NCI-H1436 (cell line): Measurements from ENCODE around the gene AKAIN1.

ENCODE experiments used
- DNase-seq: peaks from one replicate; lab custom pipeline; 2025; lab: John Stamatoyannopoulos, UW

Gene AKAIN1

GRCh38 chr18:5159080-5159479, 38.0 kb downstream of the AKAIN1 start:
- DNase-seq, result no peak

DNA sequence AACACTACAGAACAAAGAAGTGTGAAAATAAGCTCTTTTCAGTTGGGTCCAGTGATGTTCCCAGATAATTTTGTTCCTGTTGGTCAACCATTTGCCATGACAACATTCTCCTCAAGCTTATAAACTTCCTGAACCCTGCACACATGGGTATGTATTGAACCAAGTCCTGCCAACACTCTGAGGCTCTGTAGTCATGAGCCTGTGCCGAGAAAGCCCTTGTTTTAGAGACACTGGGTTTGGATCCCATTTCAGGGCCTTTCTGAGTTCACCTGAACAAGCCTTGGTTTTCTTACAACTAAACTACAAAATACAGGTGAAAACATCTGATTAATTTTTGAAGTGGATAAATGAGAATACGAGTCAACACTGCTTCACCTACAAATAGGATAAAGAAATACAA, 38.5 kb downstream of the AKAIN1 start:
- DNase-seq, result no peak

GRCh38 chr18:5158172-5158571, 38.9 kb downstream of the AKAIN1 start:
- DNase-seq, result no peak

DNA sequence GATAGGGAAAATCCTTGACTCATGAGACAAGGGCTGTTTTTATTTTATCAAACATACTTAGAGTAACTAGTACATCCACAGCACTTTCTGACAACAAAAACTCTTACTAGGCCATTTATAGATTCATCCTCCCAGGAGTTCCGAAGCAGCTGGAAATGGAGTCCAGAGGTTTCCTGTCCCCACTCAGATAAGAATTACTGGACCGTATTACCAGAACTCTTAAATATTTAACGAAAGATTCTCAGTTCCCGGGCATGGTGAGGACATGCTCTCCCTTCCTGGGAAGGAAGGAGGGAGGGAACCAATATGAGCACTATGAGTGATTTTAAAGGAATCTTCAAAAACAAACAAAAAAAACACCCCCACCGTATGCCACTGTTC, 41.2 kb downstream of the AKAIN1 start:
- no peak for DNase-seq

DNA sequence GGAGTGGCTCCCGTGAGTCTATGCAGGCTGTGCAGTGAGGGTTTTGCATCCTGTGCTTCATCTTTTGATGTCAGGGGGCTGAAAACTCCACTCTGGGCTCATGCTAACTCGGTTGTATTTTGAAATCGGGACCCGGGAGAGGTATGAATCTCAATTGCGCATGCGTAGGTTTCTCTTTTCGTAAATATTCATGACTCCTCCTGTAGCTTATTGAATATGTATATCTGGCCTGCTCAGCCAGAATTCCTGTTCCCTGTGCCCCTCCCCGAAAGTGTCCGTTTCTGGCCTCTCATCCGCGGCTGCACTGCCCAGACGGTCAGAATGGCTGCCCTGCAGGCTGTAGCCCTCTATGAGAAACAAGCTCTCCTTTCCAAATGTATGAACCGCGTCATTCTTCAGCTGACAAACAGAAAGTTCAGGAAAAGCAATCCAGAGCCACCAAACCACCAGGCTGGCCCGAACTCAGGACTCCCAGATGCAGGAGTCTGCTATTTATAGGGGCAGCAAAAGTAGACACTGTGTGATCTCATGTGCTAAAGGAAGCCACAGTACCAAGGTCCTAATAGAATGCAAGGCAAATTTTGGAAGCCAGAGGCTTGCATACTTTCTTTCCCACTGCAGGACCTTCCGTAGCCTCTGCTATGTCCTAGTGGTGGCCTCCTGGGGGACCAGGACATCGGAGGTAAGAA, 41.7 kb downstream of the AKAIN1 start:
- DNase-seq, result no peak

DNA sequence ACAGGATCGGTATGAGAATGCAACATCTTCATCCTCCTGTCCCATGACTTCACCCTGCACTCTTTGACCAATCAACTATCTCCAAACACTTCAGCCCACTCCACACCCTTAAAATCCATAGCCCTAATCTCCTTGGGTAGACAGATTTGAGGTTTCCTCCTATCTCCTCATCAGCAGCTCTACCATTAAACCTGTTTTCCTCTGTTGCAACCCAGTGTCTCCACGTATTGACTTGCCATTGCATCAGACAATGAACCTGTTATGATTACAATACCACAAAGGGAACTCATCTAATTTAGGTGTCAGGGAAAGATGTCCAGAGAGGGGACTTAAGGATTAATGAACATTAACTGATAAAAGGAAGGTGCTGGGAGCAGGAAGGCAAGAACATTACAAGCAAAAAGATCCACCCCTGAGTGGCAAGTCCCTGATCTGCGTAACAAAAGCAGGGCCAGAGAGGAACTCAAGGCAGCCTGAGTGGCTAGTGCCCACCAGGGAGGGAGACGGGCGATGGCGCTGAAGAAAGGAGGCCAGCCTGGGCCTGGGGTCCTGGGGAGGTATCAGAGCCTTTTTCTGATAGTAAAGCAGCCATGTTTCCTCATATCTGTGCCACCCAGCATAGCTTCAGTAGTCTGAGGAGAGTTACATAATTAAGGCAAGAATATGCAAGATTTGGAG, 44.6 kb downstream of the AKAIN1 start:
- no peak for DNase-seq

DNA sequence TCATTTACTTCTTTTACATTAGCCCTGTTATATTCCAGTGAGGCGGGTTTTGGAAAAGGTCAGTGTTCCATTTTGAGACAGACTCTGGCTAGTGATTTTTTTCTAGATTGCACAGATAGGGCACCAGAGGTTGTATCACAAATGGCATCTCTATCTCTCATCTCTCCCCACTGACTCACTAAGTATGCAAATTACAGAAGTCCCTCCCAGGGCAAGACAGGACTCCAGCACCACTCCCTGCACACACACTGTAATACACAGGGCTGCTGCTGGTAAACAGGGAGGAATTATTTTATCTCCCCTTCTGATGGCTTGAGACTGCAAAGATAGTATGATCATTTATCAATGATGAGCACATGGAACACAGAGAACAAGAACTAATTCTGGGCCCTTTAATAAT, 46.2 kb downstream of the AKAIN1 start:
- DNase-seq, result no peak

DNA sequence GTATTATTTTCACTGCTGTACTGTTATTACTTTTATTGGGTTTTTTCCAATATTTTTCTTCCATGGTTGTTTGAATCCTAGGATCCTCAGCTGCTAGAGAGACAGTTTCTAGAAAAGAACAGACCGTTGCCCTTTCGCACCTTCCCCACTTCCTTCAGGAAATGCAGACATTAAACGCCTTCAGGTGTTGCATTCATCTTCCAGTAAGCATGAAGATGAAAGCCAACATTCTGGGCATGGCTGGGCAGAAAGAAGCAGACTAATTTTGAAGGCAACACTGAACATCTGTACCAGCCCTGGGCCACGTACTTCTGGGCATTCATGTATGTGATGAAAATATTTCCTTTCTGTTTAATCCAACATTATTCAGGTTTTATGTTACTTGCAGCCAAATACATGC, 51.0 kb downstream of the AKAIN1 start:
- DNase-seq, result no peak

DNA sequence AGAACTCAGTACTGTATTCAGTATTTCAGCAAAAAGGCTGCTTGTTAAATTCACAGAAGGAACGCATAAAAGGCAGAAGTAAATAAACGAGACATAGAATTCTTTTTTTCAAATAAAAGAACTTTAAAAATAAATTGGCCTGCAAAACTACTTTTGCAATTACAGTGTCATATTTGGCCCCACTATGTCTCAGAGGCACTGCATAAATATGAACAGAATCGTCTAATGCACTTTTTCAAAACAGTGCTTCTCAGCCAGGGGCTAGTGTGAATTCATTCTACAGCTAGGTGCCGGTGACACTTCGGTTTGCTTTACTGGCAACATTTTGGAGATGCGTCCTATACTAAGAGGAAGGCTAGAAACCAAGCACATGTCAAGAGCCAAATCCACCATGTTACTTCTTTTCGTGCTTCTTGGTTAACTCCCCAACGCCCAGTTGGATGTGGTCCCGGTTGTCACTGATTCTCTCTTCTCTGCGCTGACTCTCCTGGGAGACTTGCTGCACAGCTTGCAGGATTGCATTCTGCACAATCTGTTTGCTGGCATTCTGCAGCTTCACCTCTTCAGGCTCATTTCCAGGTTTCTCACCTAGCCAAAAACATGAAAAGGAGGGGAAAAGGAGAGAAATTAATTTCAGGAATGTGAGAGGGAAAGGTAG, 51.8 kb downstream of the AKAIN1 start:
- DNase-seq, result no peak

GRCh38 chr18:5144629-5145028, 52.4 kb downstream of the AKAIN1 start:
- no peak for DNase-seq

DNA sequence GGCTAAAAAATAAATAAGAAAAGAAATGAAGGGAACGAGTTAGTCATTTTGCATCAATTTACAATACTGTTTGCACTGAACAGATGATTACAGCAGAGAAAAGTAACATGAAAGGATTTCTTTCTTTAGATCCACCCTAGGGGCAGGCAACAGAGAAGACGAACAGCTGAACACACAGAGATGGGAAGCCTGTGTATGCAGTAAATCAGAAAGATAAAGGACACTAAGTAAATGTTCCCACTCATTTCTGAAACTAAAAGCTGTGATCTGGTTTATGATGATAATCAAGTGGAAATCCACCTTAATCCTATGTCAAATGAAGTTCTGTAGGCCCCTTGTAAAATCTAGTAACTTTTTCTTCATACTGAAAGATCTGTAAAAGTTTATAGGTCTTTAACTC, 54.2 kb downstream of the AKAIN1 start:
- DNase-seq, result no peak

DNA sequence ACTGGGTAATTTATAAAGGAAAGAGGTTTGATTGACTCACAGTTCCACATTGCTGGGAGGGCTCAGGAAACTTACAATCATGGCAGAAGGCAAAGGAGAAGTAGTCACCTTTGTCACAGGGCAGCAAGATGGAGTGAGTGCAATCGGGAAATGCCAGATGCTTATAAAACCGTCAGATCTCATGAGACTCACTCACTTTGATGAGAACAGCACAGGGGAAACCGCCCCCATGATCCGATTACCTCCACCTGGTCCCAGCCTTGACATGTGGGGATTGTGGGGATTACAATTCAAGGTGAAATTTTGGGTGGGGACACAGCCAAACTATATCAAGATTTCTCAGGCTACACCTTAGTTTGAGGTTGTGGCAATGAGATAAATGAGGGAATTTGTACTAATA, 54.9 kb downstream of the AKAIN1 start:
- DNase-seq, result no peak

GRCh38 chr18:5137261-5137660, 59.8 kb downstream of the AKAIN1 start:
- no peak for DNase-seq

DNA sequence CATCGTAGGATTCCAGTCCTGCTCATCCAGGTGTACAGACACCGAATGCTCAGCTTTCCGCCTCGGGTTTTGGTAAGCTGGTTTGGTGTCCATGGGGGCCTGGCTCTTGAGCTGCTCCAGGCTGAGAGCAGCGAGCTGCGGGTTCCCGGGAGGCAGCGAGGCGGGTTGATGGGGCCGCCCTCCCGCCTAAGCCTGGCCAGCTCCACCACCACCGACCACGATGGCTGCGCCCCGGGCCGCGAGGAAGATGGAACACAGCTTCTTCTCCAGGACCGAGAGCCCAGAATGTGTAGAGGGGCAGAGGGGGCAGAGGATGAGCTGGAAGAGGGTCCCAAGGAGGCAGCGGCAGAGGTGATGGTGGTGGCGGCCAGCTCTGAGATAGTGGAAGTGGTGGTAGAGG, 64.1 kb downstream of the AKAIN1 start:
- no peak for DNase-seq

DNA sequence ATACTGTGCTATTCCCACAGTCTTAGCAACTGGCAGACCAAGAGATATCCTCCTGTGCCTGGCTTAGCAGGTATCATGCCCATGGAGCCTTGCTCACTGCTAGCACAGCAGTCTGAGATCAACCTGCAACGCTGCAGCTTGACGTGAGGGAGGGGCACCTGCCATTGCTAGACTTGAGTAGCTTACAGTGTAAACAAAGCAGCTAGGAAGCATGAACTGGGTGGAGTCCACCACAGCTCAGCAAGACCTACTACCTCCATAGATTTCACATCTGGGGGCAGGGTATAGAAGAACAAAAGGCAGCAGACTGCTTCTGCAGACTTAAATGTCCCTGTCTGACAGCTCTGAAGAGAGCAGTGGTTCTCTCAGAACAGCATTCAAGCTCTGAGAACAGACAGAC, 74.8 kb downstream of the AKAIN1 start:
- no peak for DNase-seq

DNA sequence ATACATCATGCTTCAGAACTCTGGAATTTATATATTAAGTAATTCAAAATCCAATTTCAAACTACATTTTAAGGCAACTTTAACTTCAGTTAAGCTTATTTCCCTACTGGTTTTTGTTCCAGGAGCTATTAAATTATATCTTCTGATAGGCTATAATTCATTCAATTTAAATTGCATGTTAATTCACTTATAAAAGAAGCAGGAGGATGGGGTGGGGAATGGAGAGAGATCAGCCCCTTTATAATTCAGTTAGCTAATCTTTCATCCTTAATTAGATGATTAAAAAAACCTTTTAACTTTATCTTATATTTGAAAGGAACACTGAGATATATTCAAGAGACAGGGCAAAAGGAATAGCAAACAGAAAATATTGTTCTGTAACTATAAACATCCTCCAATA, 86.8 kb downstream of the AKAIN1 start:
- no peak for DNase-seq

DNA sequence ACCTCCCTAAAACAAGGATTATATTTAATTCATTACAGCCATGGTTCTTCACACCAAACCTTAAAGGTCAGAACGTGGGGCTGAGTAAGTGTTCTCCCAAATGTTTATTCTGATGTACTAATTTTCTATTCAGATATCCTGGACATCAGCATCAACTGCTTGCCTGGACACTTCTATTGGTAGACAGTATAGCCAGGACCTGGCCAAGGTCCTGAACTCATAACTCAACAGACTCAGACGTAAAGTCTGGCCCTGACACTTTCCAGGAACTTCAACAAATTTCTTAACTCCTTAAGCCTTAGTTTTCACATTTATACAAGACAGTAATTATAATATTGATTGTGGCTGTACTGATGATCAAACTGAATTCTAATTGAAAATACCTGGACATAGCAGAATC, 89.1 kb downstream of the AKAIN1 start:
- no peak for DNase-seq

GRCh38 chr18:5106730-5107129, 90.3 kb downstream of the AKAIN1 start:
- no peak for DNase-seq

- no peak for DNase-seq
These were observed 92.8 kb downstream of the AKAIN1 start for GRCh38 chr18:5104246-5104645.

GRCh38 chr18:5103693-5104092, 93.4 kb downstream of the AKAIN1 start:
- DNase-seq, result no peak

DNA sequence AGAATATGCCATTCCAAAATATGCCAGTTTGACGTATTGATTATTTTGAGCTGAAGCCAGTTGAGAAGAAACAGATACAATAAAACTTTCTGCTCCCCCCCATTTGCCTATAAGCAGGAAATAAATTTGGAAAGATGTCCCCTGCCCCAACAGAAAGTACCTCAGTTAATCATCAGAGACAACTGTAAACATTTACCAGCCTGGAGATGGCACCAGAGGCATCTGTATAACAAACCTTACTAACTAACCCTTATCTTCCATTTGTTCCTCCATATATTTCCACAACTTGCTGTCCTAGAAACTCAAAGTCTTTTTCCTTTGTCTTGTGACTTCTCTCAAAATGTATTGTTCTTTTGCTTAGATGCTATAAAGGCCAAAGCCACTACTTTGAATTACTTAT, 93.8 kb downstream of the AKAIN1 start:
- no peak for DNase-seq

- DNase-seq, result no peak
These were observed 99.8 kb downstream of the AKAIN1 start for GRCh38 chr18:5097116-5097703.

GRCh38 chr18:5095239-5095638, 101.8 kb downstream of the AKAIN1 start:
- no peak for DNase-seq
